ENCODE data around the gene MMD2.
"Not testable (repeated sequence)": the region's sequence is repeated elsewhere in the genome, so short reads cannot be mapped to it uniquely, and the experiment has no call there.

The MMD2 gene

DNA sequence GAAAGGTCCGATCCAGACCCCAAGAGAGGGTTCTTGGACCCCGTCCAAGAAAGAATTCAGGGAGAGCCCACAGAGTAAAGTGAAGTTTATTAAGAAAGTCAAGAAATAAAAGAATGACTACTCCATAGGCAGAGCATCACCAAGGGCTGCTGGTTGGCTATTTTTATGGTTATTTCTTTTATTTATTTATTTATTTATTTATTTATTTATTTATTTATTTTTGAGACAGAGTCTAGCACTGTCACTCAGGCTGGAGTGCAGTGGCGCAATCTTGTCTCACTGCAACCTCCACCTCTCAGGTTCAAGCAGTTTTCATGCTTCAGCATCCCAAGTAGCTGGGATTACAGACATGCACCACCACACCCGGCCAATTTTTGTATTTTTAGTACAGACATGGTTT, 65.8 kb downstream of the MMD2 start:
- not testable (repeated sequence) for DNase-seq

DNA sequence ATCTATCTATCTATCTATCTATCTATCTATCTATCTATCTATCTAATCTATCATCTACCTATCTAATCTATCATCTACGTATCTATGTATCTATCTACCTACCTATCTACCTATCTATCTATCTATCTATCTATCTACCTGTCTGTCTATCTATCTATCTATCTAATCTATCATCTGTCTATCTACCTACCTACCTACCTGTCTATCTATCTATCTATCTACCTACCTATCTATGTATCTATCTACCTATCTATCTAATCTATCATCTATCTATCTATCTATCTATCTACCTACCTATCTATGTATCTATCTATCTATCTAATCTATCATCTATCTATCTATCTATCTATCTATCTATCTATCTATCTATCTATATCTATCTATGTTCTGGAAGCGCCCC, 67.5 kb downstream of the MMD2 start:
- DNase-seq: not testable (repeated sequence)

GRCh38 chr7:4889682-4890081, 69.3 kb downstream of the MMD2 start:
- DNase-seq: no peak

DNA sequence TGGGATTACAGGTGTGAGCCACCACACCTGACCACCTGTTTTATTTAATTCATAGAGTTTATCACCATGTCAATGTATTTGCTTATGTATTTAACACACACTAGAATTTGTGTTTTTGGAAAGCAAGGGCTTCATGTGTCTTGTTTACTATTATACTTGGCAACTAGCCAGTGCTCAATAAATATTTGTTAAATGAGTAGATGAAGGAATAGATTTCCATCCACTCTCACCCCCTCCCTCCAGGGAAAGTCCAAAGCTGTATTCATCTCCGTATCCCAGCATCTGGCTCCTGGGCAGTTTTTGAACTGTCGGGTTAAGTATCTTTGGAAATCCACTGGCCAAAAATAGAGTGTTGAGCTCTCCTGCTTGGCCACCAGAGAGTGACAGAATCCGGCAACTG, 70.8 kb downstream of the MMD2 start:
- DNase-seq: no peak

DNA sequence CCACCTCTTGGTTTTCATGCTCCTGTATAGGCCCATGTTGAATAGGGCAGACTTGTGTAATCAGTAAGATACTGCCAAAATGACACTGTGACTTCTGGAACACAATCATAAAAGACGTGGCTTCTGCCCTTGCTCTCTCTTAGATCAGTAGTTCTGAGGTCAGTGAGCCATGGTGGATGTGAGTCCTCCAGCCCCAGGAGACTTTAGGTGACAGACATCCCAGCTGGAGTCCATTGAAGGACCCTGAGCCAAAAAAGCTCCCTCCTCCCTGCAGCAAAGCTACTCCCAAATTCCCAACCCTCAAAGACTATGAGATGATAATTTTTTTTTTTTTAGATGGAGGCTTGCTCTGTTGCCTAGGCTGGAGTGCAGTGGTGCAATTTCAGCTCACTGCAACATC, 72.3 kb downstream of the MMD2 start:
- no peak for DNase-seq

DNA sequence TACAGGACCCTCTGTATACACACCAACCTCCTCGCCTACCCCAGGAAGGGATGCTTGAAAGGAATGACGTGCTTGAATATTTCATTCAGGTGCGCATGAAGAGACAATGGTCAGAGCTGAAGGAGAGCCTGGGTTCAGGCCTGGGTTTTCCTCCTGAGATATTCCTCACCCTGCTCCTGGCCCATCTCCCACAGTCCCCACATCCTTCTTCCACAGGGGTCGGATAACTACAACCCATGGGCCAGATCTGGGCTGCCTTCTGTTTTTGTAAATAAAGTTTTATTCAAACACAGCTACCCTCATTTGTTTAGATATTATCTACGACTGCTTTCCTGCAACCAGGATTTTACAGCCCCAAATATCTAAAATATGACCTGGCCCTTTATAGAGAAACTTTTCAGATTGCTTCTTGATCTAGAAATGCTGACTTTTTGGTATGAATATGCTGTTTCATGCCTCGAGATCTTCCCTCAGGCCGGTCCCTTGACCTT, 73.6 kb downstream of the MMD2 start:
- DNase-seq: no peak

DNA sequence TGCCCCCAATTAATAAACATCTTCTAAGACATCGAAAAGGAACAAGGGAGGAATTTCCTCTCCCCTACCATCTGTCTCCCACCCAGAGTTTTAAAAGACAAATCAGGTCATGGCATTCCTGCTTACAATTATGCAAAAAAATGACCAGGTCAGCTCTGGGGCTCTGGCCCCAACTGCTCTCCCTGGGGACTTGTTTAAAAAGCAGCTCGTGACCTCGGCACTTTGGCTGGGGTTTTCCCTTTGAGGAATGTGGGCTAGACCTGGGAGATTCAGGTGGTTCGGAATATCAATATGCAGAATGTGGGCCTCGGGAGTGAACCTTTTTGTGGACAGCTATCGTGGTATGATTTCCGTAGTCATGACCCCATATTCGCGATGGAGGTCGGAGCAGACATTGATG, 74.8 kb downstream of the MMD2 start:
- no peak for DNase-seq

GRCh38 chr7:4883372-4884144, 75.4 kb downstream of the MMD2 start, which contains the start of gene RADIL:
RADIL (minus strand) TSS chr7:4883716; CDS start chr7:4878139, 5,577 bp downstream.
- DNase-seq: peak; percentile 95

GRCh38 chr7:4883033-4883371, 76.0 kb downstream of the MMD2 start:
- DNase-seq: no peak

GRCh38 chr7:4882169-4883032, 76.6 kb downstream of the MMD2 start:
- DNase-seq: peak; percentile 11

DNA sequence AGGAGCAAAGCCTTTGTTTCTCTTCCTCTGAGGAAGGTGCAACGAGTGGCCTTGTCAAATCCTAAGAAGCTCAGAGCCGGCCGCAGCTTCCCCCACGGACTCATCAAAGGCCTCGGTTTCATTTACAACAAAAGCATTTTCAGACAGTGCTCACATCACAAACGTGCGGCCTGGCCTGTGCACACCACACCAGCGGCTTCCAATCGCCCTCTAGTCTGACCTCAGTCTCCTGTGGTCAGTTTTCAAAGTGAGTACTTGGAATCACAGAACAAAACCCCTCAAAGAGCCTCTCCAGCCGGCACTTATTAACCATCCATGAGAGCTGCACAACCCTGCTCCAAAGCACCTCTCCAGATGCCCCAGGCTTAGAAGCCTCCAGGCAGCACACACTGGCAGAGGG, 78.8 kb downstream of the MMD2 start:
- no peak for DNase-seq

- DNase-seq: no peak
Measured at GRCh38 chr7:4879396-4880081, 79.4 kb downstream of the MMD2 start.

- no peak for DNase-seq
Measured at GRCh38 chr7:4878336-4879335, 80.4 kb downstream of the MMD2 start.

- no peak for DNase-seq
Measured at GRCh38 chr7:4876586-4876985, 82.4 kb downstream of the MMD2 start.

GRCh38 chr7:4875391-4875790, 83.6 kb downstream of the MMD2 start:
- DNase-seq: no peak

DNA sequence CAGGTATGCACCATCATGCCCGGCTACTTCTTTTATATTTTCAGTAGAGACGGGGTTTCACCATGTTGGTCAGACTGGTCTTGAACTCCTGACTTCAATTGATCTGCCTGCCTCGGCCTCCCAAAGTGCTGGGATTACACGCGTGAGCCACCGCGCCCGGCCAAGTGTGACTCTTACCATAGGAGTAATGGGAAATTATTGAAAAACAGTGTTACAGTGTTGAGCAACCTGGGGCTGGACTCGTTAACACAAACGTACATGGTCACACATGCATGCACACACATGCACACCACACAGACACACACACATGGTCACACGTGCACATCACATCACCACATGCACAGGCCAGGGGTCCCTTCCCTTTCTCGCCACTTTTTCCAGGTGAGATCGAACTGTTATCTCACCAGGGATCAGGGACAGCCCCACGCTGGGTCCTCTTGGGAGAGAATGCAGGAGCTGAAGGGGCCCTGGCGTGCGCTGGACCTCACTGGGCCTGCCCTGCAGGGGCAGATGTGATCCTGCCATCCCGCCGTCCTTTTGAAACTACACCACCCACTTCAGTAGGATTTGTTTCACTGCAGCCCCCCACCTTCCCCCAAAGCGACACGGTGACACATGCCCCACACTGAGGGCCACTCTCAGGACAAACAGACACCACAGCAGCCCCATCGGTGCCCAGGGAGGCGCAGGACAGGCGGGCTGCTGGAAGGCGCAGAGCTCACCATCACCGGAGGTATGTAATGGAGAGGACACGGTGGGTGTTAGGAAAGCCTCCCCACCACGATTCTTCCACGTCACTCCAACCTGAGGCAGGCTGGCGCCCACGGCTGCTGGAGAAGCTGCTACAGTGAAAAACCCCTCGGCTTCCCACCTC, 85.7 kb downstream of the MMD2 start:
- no peak for DNase-seq

GRCh38 chr7:4871930-4872675, 86.9 kb downstream of the MMD2 start:
- DNase-seq: no peak

DNA sequence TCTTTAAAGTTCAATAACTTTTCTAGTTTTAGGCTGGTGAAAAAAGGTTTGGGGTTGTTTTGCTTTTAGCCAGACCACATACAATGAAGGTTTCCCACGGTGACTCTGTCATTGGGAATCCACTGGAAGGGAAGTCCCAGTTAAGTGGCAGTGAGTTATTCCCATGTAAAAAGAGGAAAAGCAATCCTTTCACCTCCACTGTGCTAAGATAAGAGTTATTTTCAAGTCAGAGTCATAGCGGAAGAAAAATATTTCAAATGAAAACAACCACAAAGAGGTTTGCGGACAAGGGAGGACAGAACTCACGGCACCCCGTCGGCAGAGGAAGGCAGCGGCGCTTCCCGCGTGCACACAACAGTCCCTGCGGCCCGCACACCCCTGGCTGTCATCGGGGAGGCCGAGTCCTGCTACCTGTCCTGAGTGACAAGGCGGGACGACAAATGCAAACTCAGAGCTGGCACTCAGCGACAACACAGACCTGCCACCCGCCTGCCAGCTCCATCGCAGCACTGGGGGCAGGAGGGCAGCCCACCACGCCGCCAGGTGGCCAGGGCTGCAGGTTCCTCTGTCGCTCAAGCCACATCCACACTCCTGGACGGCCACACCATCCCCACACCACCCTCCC, 87.8 kb downstream of the MMD2 start:
- no peak for DNase-seq

- DNase-seq: no peak
Measured at GRCh38 chr7:4868493-4868892, 90.5 kb downstream of the MMD2 start.
